SK-N-SH (cell line): ENCODE measurements around the gene IL31RA. TPM values are rescaled to one million over a fixed set of nuclear protein-coding genes. Genes with fewer than 3 reads are reported as not detected.

Experiments used
- CTCF ChIA-PET: fragments of 300-600, 350-600 bp; formaldehyde crosslinking; extraction: SDS; loops from one replicate; lab custom pipeline; 2021; lab: Yijun Ruan, JAX
- POLR2A ChIA-PET: fragments of 350-600 bp; sonication (Branson Sonifier 250); formaldehyde crosslinking; extraction: SDS; loops from one replicate; lab custom pipeline; 2020; ENCODE audit warnings: antibody characterized with exemption, inconsistent platforms; lab: Yijun Ruan, JAX
- DNase-seq: peaks from one replicate; pipeline ENCODE4 v3.0.0; 2012
- H2AFZ ChIP-seq: fragments of 200-600 bp; sonication (generic); 2 replicates; pipeline ENCODE4 v1.8.1; 2016; ENCODE audit warnings: antibody characterized with exemption, mild to moderate bottlenecking, low read depth
- H3F3A ChIP-seq: fragments of 200-600 bp; sonication (generic); replicated peaks from 2 replicates; pipeline ENCODE3; 2016; ENCODE audit warnings: antibody characterized with exemption, mild to moderate bottlenecking; ENCODE audit not compliant: insufficient read depth
- H3K27ac ChIP-seq, 2 experiments: fragments of 200-500 bp in 1 of 2; fragments of 200-600 bp in 1 of 2; sonication (Bioruptor generic) in 1 of 2; sonication (generic), shearing (Covaris generic) in 1 of 2; 2 replicates each; pipeline versions ENCODE4 v1.5.1 to v1.6.1; 2014 to 2016; ENCODE audit warnings: low read depth in 2 of 2, inconsistent platforms in 1 of 2, low read length in 1 of 2, mild to moderate bottlenecking in 1 of 2, mixed read lengths in 1 of 2
- H3K27me3 ChIP-seq: fragments of 200-600 bp; sonication (generic), shearing (Covaris generic); 2 replicates; pipeline ENCODE4 v1.6.1; 2016; ENCODE audit warnings: mixed run types; ENCODE audit not compliant: insufficient read depth
- H3K36me3 ChIP-seq, 2 experiments: fragments of 200-500 bp in 1 of 2; fragments of 200-600 bp in 1 of 2; sonication (Bioruptor generic) in 1 of 2; sonication (generic) in 1 of 2; replicated peaks in 1 of 2; 2 replicates each; pipeline versions ENCODE3 to v1.5.1; 2014 to 2016; ENCODE audit warnings: low read length in 1 of 2, mild to moderate bottlenecking in 1 of 2; ENCODE audit not compliant: insufficient read depth in 2 of 2, control insufficient read depth in 1 of 2
- H3K4me1 ChIP-seq, 2 experiments: fragments of 200-500 bp in 1 of 2; fragments of 200-600 bp in 1 of 2; sonication (Bioruptor generic) in 1 of 2; sonication (generic), shearing (Covaris generic) in 1 of 2; 2 replicates each; pipeline versions ENCODE4 v1.5.1 to v1.6.1; 2014 to 2016; ENCODE audit warnings: low read depth in 1 of 2, low read length in 1 of 2, mixed run types in 1 of 2; ENCODE audit not compliant: insufficient read depth in 2 of 2, control insufficient read depth in 1 of 2
- H3K4me2 ChIP-seq: fragments of 200-600 bp; sonication (generic), shearing (Covaris generic); 2 replicates; pipeline ENCODE4 v1.6.1; 2017; ENCODE audit warnings: mixed run types
- H3K4me3 ChIP-seq, 2 experiments: fragments of 200-500 bp in 1 of 2; fragments of 200-600 bp in 1 of 2; sonication (Bioruptor generic) in 1 of 2; sonication (generic), shearing (Covaris generic) in 1 of 2; 2 replicates each; pipeline versions ENCODE4 v1.5.1 to v1.8.1; 2014 to 2016; ENCODE audit warnings: low read depth in 2 of 2, inconsistent platforms in 1 of 2, low read length in 1 of 2, mild to moderate bottlenecking in 1 of 2, mixed read lengths in 1 of 2, moderate library complexity in 1 of 2
- H3K79me2 ChIP-seq: fragments of 200-600 bp; sonication (generic); 2 replicates; pipeline ENCODE4 v1.8.1; 2017; ENCODE audit warnings: mild to moderate bottlenecking; ENCODE audit not compliant: insufficient read depth
- H3K9ac ChIP-seq: fragments of 200-600 bp; sonication (generic); 2 replicates; pipeline ENCODE4 v1.6.1; 2017; ENCODE audit warnings: mixed run types
- H3K9me2 ChIP-seq: fragments of 200-600 bp; sonication (generic); 2 replicates; pipeline ENCODE4 v1.6.1; 2017; ENCODE audit warnings: mixed run types
- H3K9me3 ChIP-seq: fragments of 200-600 bp; sonication (generic); 2 replicates; pipeline ENCODE4 v1.6.1; 2017; ENCODE audit warnings: mixed run types, mild to moderate bottlenecking, moderate library complexity
- H4K20me1 ChIP-seq: fragments of 200-600 bp; sonication (generic); 2 replicates; pipeline ENCODE4 v1.6.1; 2017; ENCODE audit warnings: mild to moderate bottlenecking, mixed run types; ENCODE audit not compliant: insufficient read depth
- CHD2 ChIP-seq: fragments of 150-350 bp; IDR thresholded peaks from 2 replicates; pipeline ENCODE4 v1.6.1; 2018; ENCODE audit warnings: low read length; ENCODE audit not compliant: partially characterized antibody
- CTCF ChIP-seq: fragments of 200-600 bp; sonication (generic); IDR thresholded peaks from 2 replicates; pipeline ENCODE4 v1.6.1; 2017; ENCODE audit warnings: antibody characterized with exemption, mild to moderate bottlenecking, moderate library complexity
- EP300 ChIP-seq, 2 experiments: IDR thresholded peaks; 2 replicates each; pipeline versions ENCODE4 v1.4.0 to v1.6.1; 2012; ENCODE audit warnings: borderline replicate concordance in 1 of 2, low read depth in 1 of 2, low read length in 1 of 2
- EZH2phosphoT487 ChIP-seq: fragments of 200-600 bp; sonication (generic); IDR thresholded peaks from 2 replicates; pipeline ENCODE4 v1.6.1; 2017; ENCODE audit warnings: low read depth, mixed run types, mild to moderate bottlenecking, antibody characterized with exemption, moderate library complexity, borderline replicate concordance
- FOSL2 ChIP-seq: IDR thresholded peaks from 2 replicates; pipeline ENCODE4 v1.4.0; 2012; ENCODE audit warnings: low read depth, mild to moderate bottlenecking, moderate library complexity, borderline replicate concordance
- FOXJ3 ChIP-seq: sonication (generic); formaldehyde crosslinking; IDR thresholded peaks from 2 replicates; pipeline ENCODE4 v1.5.1; 2020; ENCODE audit warnings: mild to moderate bottlenecking, missing genetic modification reagents
- GABPA ChIP-seq: IDR thresholded peaks from 2 replicates; pipeline ENCODE4 v1.4.0; 2012; ENCODE audit warnings: low read depth, mild to moderate bottlenecking
- JUND ChIP-seq: IDR thresholded peaks from 2 replicates; pipeline ENCODE4 v1.4.0; 2012
- MEF2A ChIP-seq: IDR thresholded peaks from 2 replicates; pipeline ENCODE4 v1.4.0; 2012; ENCODE audit warnings: low read depth, borderline replicate concordance
- MXI1 ChIP-seq: IDR thresholded peaks from 2 replicates; pipeline ENCODE4 v1.6.1; 2012; ENCODE audit warnings: mild to moderate bottlenecking, low read depth, low read length, improper control_type of control experiment
- NRF1 ChIP-seq: IDR thresholded peaks from 2 replicates; pipeline ENCODE4 v1.6.1; 2012; ENCODE audit warnings: low read depth, mild to moderate bottlenecking, low read length
- PBX3 ChIP-seq: IDR thresholded peaks from 2 replicates; pipeline ENCODE4; 2012
- POLR2AphosphoS5 ChIP-seq: IDR thresholded peaks from 2 replicates; pipeline ENCODE4 v1.6.1; 2012; ENCODE audit warnings: low read depth, low read length
- RAD21 ChIP-seq: IDR thresholded peaks from 2 replicates; pipeline ENCODE4 v1.6.1; 2012; ENCODE audit warnings: mild to moderate bottlenecking, low read length
- REST ChIP-seq: IDR thresholded peaks from 2 replicates; pipeline ENCODE4 v1.6.1; 2012; ENCODE audit warnings: mild to moderate bottlenecking, low read depth, low read length, moderate library complexity
- SIN3A ChIP-seq: IDR thresholded peaks from 2 replicates; pipeline ENCODE4 v1.6.1; 2012; ENCODE audit warnings: low read depth, mild to moderate bottlenecking, low read length, moderate library complexity, borderline replicate concordance
- SMC3 ChIP-seq: IDR thresholded peaks from 2 replicates; pipeline ENCODE4 v1.6.1; 2012; ENCODE audit warnings: low read depth, low read length, improper control_type of control experiment
- TAF1 ChIP-seq: IDR thresholded peaks from 2 replicates; pipeline ENCODE4 v1.6.1; 2012; ENCODE audit warnings: low read depth, mild to moderate bottlenecking, low read length, moderate library complexity, borderline replicate concordance
- TCF12 ChIP-seq: IDR thresholded peaks from 2 replicates; pipeline ENCODE4 v1.4.0; 2012
- TEAD4 ChIP-seq: IDR thresholded peaks from 2 replicates; pipeline ENCODE4 v1.4.0; 2012; ENCODE audit warnings: mild to moderate bottlenecking, borderline replicate concordance; ENCODE audit not compliant: insufficient read depth
- USF2 ChIP-seq: fragments of 150-350 bp; IDR thresholded peaks from 2 replicates; pipeline ENCODE4 v1.6.1; 2017; ENCODE audit warnings: antibody characterized with exemption, low read length, low read depth, borderline replicate concordance
- YY1 ChIP-seq: IDR thresholded peaks from 2 replicates; pipeline ENCODE4 v1.4.0; 2012; ENCODE audit warnings: low read depth, mild to moderate bottlenecking
- ZBTB33 ChIP-seq: IDR thresholded peaks from 2 replicates; pipeline ENCODE4 v1.4.0; 2012; ENCODE audit warnings: low read depth, borderline replicate concordance
- WGBS: methylation state at CpG from one replicate; pipeline ENCODE4 v1.1.6; 2017; ENCODE audit warnings: low lambda C conversion rate; 5-methylcytosine and 5-hydroxymethylcytosine counted together
- polyA plus RNA-seq, 3 experiments: library from polyadenylated mRNA; depleted of rRNA; stranded (reverse); fragments of >200 nt; gene quantifications; 2 replicates each; pipeline ENCODE4 v1.2.3, GENCODE V29; 2012

IL31RA gene
- polyA plus RNA-seq, 1 of the 3 experiments (the other 2 are of a cell fraction): 0.20 TPM

GRCh38 chr5:55816342-55816741 lies 34.8 kb upstream of the IL31RA start (continued):
- no peak for TF ChIP-seq FOXJ3 (CRISPR knock-in tag)
- no peak for TF ChIP-seq SIN3A
- TF ChIP-seq CHD2: no peak
- TF ChIP-seq TAF1: no peak
- no peak for TF ChIP-seq TEAD4
- no peak for TF ChIP-seq RAD21
- TF ChIP-seq NRF1: no peak
- no peak for TF ChIP-seq EP300 (IDR thresholded peaks at IDR 0.05; ENCODE audit: borderline replicate concordance in 1 of 2, low read depth in 1 of 2, low read length in 1 of 2)
- TF ChIP-seq YY1: no peak

GRCh38 chr5:55817030-55817429 lies 34.1 kb upstream of the IL31RA start:
- ChIA-PET POLR2A (no interaction called here), CTCF (no interaction called here)
- Histone ChIP-seq H3K27ac (no peak overlapping the region), H3K4me2 (no peak overlapping the region), H3K9me3 (no peaks in the 10 kb centered on the region), H4K20me1 (no peaks in the 10 kb centered on the region), H2AFZ (no peak overlapping the region), H3K9ac (no peak overlapping the region), H3K4me1 (peaks cover 0 to 2% of the 10 kb centered on the region in 2 experiments; a peak in 2 of 4 replicates), H3K4me3 (no peak overlapping the region), H3K79me2 (no peaks in the 10 kb centered on the region), H3F3A (peaks cover 3% of the 10 kb centered on the region), H3K36me3 (no peaks in the 10 kb centered on the region), H3K9me2 (0 out of 2 replicates have a peak, but pooled peaks cover 3% of the 10 kb centered on the region), H3K27me3 (peaks cover 8% of the 10 kb centered on the region; the same call in 1 of the 2 replicates)
- no peak for DNase-seq
- 87% methylated on average over 2 of the region's 2 CpGs for WGBS
- TF ChIP-seq FOSL2: no peak
- no peak for TF ChIP-seq ZBTB33
- TF ChIP-seq GABPA: no peak
- TF ChIP-seq CTCF: no peak
- no peak for TF ChIP-seq MXI1
- no peak for TF ChIP-seq EZH2phosphoT487
- no peak for TF ChIP-seq TCF12
- no peak for TF ChIP-seq YY1
- no peak for TF ChIP-seq JUND
- no peak for TF ChIP-seq SMC3
- TF ChIP-seq PBX3: no peak
- no peak for TF ChIP-seq RAD21
- TF ChIP-seq EP300 (IDR thresholded peaks at IDR 0.05; ENCODE audit: borderline replicate concordance in 1 of 2, low read depth in 1 of 2, low read length in 1 of 2): no peak
- no peak for TF ChIP-seq REST
- no peak for TF ChIP-seq MEF2A
- TF ChIP-seq SIN3A: no peak
- no peak for TF ChIP-seq POLR2AphosphoS5
- no peak for TF ChIP-seq USF2
- no peak for TF ChIP-seq TAF1
